H1 (cell line): Measurements from ENCODE around the gene CCR8. TPM values are rescaled to one million over a fixed set of nuclear protein-coding genes. Genes with fewer than 3 reads are reported as not detected.

Experiments
- CTCF ChIA-PET: fragments of 300-600 bp; sonication (Branson Sonifier 250); formaldehyde crosslinking; loops from one replicate; lab custom pipeline; 2021; ENCODE audit not compliant: partially characterized antibody; lab: Charles Lee
- POLR2A ChIA-PET: fragments of 300-600 bp; sonication (Branson Sonifier 250); formaldehyde crosslinking; loops from one replicate; lab custom pipeline; 2021; ENCODE audit warnings: inconsistent platforms; ENCODE audit not compliant: partially characterized antibody; lab: Charles Lee
- DNase-seq, 2 experiments: peaks; one replicate each; pipeline versions ENCODE4 v3.0.0 to v3.0.0-alpha.2; 2010 to 2022; ENCODE audit warnings: low spot score in 2 of 2, low read depth in 1 of 2, mixed read lengths in 1 of 2
- FAIRE-seq: peaks from 2 replicates; lab custom pipeline; 2011; peaks lifted over from hg19 to GRCh38; lab: Jason Lieb, UNC
- H2AFZ ChIP-seq: 2 replicates; pipeline ENCODE4 v1.8.1; 2012; ENCODE audit warnings: low read length, inconsistent platforms
- H2AK5ac ChIP-seq: 2 replicates; pipeline ENCODE4 v1.6.1; 2013; ENCODE audit warnings: low read depth, low read length
- H2BK120ac ChIP-seq: replicated peaks from 2 replicates; pipeline ENCODE3; 2013; ENCODE audit warnings: low read depth, low read length, inconsistent platforms
- H2BK12ac ChIP-seq: 2 replicates; pipeline ENCODE4 v1.6.1; 2013; ENCODE audit warnings: low read depth, low read length
- H2BK15ac ChIP-seq: 2 replicates; pipeline ENCODE4 v1.6.1; 2013; ENCODE audit warnings: low read length
- H2BK20ac ChIP-seq: 2 replicates; pipeline ENCODE4 v1.6.1; 2013; ENCODE audit warnings: low read length
- H2BK5ac ChIP-seq: 2 replicates; pipeline ENCODE4 v1.6.1; 2013; ENCODE audit warnings: low read depth, low read length
- H3K14ac ChIP-seq: 2 replicates; pipeline ENCODE4 v1.6.1; 2013; ENCODE audit warnings: inconsistent platforms; ENCODE audit not compliant: insufficient read length
- H3K18ac ChIP-seq: 2 replicates; pipeline ENCODE4 v1.6.1; 2013; ENCODE audit warnings: low read length; ENCODE audit errors: extremely low read depth
- H3K23ac ChIP-seq: 2 replicates; pipeline ENCODE4 v1.6.1; 2013; ENCODE audit warnings: inconsistent platforms; ENCODE audit not compliant: insufficient read length
- H3K23me2 ChIP-seq: 2 replicates; pipeline ENCODE4 v1.6.1; 2013; ENCODE audit warnings: low read depth, low read length
- H3K27ac ChIP-seq: 2 replicates; pipeline ENCODE4 v1.6.1; 2011; ENCODE audit warnings: low read depth, low read length, inconsistent platforms
- H3K27me3 ChIP-seq, 4 experiments: replicated peaks in 1 of 4; 1 replicate in 1 of 4; 2 replicates in 3 of 4; pipeline versions ENCODE4 v1.6.1 to v1.8.1; 2011 to 2013; ENCODE audit warnings: low read length in 3 of 4, mild to moderate bottlenecking in 3 of 4, inconsistent platforms in 2 of 4, mixed read lengths in 2 of 4, moderate library complexity in 1 of 4; ENCODE audit not compliant: control insufficient read depth in 3 of 4, insufficient read depth in 3 of 4; ENCODE audit errors: extremely low read depth in 1 of 4
- H3K36me3 ChIP-seq, 4 experiments: 2 replicates each; pipeline versions ENCODE4 v1.6.1 to v1.8.1; 2011 to 2013; ENCODE audit warnings: mild to moderate bottlenecking in 4 of 4, low read length in 3 of 4, moderate library complexity in 2 of 4, control low read depth in 1 of 4, inconsistent platforms in 1 of 4; ENCODE audit not compliant: insufficient read depth in 4 of 4, control insufficient read depth in 2 of 4
- H3K4ac ChIP-seq: replicated peaks from 2 replicates; pipeline ENCODE3; 2013; ENCODE audit warnings: low read length, low read depth, mixed read lengths, inconsistent platforms; ENCODE audit not compliant: insufficient read length
- H3K4me1 ChIP-seq, 4 experiments: replicated peaks in 1 of 4; 1 replicate in 1 of 4; 2 replicates in 3 of 4; pipeline versions ENCODE4 v1.6.1 to v1.8.1; 2011 to 2013; ENCODE audit warnings: low read length in 3 of 4, inconsistent platforms in 2 of 4, mixed read lengths in 1 of 4; ENCODE audit not compliant: insufficient read depth in 4 of 4, control insufficient read depth in 3 of 4
- H3K4me2 ChIP-seq, 2 experiments: 2 replicates each; pipeline versions ENCODE4 v1.6.1 to v1.8.1; 2011 to 2013; ENCODE audit warnings: low read depth in 2 of 2, low read length in 2 of 2, control low read depth in 1 of 2, inconsistent platforms in 1 of 2, mild to moderate bottlenecking in 1 of 2; ENCODE audit not compliant: insufficient read depth in 1 of 2
- H3K4me3 ChIP-seq, 4 experiments: fragments of 200-600, 300-600 bp in 1 of 4; sonication (generic), shearing (Covaris generic), sonication (Bioruptor Twin) in 1 of 4; 2 replicates each; pipeline versions ENCODE4 v1.5.1 to v1.8.1; 2011 to 2016; ENCODE audit warnings: low read length in 4 of 4, low read depth in 3 of 4, control low read depth in 2 of 4, inconsistent platforms in 2 of 4, mild to moderate bottlenecking in 2 of 4, mixed read lengths in 1 of 4, moderate library complexity in 1 of 4; ENCODE audit not compliant: insufficient read depth in 2 of 4; ENCODE audit errors: extremely low read depth in 1 of 4
- H3K56ac ChIP-seq: replicated peaks from 2 replicates; pipeline ENCODE3; 2013; ENCODE audit warnings: low read depth, mild to moderate bottlenecking, mixed read lengths, low read length, inconsistent platforms; ENCODE audit not compliant: insufficient read length
- H3K79me1 ChIP-seq: 2 replicates; pipeline ENCODE4 v1.6.1; 2013; ENCODE audit warnings: low read depth, low read length, control low read depth
- H3K79me2 ChIP-seq, 2 experiments: 2 replicates each; pipeline versions ENCODE4 v1.6.1 to v1.8.1; 2012 to 2013; ENCODE audit warnings: low read length in 2 of 2, mild to moderate bottlenecking in 2 of 2, inconsistent platforms in 1 of 2; ENCODE audit not compliant: insufficient read depth in 2 of 2, control insufficient read depth in 1 of 2
- H3K9ac ChIP-seq, 4 experiments: replicated peaks in 1 of 4; 1 replicate in 1 of 4; 2 replicates in 3 of 4; pipeline versions ENCODE4 v1.6.1 to v1.8.1; 2011 to 2013; ENCODE audit warnings: low read depth in 3 of 4, low read length in 3 of 4, control low read depth in 2 of 4, mild to moderate bottlenecking in 2 of 4, moderate library complexity in 2 of 4, inconsistent platforms in 1 of 4; ENCODE audit errors: extremely low read depth in 1 of 4
- H3K9me3 ChIP-seq, 2 experiments: 2 replicates each; pipeline versions ENCODE4 v1.6.1 to v1.8.1; 2012 to 2013; ENCODE audit warnings: mild to moderate bottlenecking in 2 of 2, moderate library complexity in 2 of 2, control low read depth in 1 of 2, inconsistent platforms in 1 of 2, low read depth in 1 of 2, low read length in 1 of 2, mixed read lengths in 1 of 2; ENCODE audit not compliant: insufficient read depth in 2 of 2
- H4K20me1 ChIP-seq, 2 experiments: replicated peaks in 1 of 2; 2 replicates each; pipeline versions ENCODE3 to v1.8.1; 2011 to 2013; ENCODE audit warnings: inconsistent platforms in 2 of 2, low read length in 2 of 2, mild to moderate bottlenecking in 1 of 2; ENCODE audit not compliant: insufficient read depth in 2 of 2, control insufficient read depth in 1 of 2
- H4K5ac ChIP-seq: 2 replicates; pipeline ENCODE4 v1.6.1; 2013; ENCODE audit warnings: low read length, low read depth, mixed read lengths, inconsistent platforms; ENCODE audit not compliant: insufficient read length
- H4K8ac ChIP-seq: 2 replicates; pipeline ENCODE4 v1.8.0; 2013; ENCODE audit warnings: mild to moderate bottlenecking, moderate library complexity, low read length, inconsistent platforms; ENCODE audit not compliant: insufficient read depth; ENCODE audit errors: extremely low read depth
- H4K91ac ChIP-seq: replicated peaks from 2 replicates; pipeline ENCODE3; 2013; ENCODE audit warnings: low read length, mixed read lengths, inconsistent platforms; ENCODE audit not compliant: insufficient read length
- KDM5A ChIP-seq: fragments of 200-600 bp; IDR thresholded peaks from 2 replicates; pipeline ENCODE4 v1.7.1; 2012; ENCODE audit warnings: mild to moderate bottlenecking, low read length, inconsistent platforms, mixed read lengths
- TBP ChIP-seq: IDR thresholded peaks from 2 replicates; pipeline ENCODE4 v1.6.1; 2011; ENCODE audit warnings: low read depth, low read length, improper control_type of control experiment
- polyA plus RNA-seq, 7 experiments: library from polyadenylated mRNA; depleted of rRNA in 3 of 7; stranded (reverse) in 5 of 7; unstranded in 2 of 7; fragments of >200 nt in 5 of 7; fragments of 200-250 nt in 2 of 7; gene quantifications; 1 replicate in 5 of 7; 2 replicates in 1 of 7; 4 replicates in 1 of 7; pipeline versions ENCODE4 v1.2.1 to v1.2.3, GENCODE V29; 2011 to 2013; ENCODE audit warnings: missing spikeins in 2 of 7, mixed read lengths in 2 of 7
- total RNA-seq: library from RNA; stranded (reverse); fragmentation: NEBNext Ultra II Directional; extraction: Animal tissue kit (Norgen Biotek cat#: 25700); gene quantifications from 2 replicates; pipeline ENCODE4 v1.2.1, GENCODE V29; 2021

CCR8 gene
- total and polyA plus RNA-seq, 2 of the 8 experiments (the other 6 are each of a cell fraction or from before 2014, with no cell fraction given): 0.35 TPM; not detected in 1

DNA sequence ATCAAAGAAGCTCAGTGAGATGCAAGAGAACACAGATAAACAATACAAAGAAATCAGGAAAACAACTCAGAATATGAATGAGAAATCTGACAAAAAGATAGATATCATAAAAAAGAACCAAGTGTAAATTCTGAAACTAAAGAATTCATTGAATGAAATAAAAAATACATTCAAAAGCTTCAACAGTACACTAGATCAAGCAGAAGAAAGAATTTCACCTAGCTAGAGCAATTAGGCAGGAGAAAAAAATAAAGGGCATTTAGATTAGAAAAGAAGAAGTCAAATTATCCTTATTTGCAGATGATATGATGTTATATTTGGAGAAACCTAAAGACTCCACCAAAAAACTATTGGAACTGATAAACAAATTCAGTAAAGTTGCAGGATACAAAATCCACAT, 30.2 kb upstream of the CCR8 start:
- Histone ChIP-seq H3K9ac (no peak overlapping the region), H3K27me3 (no peaks in the 10 kb centered on the region; a peak in 1 of 7 replicates), H4K91ac (no peak overlapping the region), H2BK20ac (no peak overlapping the region), H3K4ac (no peak overlapping the region), H3K14ac (no peak overlapping the region), H3K23ac (no peak overlapping the region), H2BK12ac (no peak overlapping the region), H2AK5ac (no peak overlapping the region), H4K20me1 (no peaks in the 10 kb centered on the region), H3K56ac (no peak overlapping the region), H3K4me3 (no peak overlapping the region), H3K18ac (no peak overlapping the region), H3K23me2 (no peaks in the 10 kb centered on the region; the same call in 1 of the 2 replicates), H3K36me3 (no peaks in the 10 kb centered on the region), H3K79me1 (no peaks in the 10 kb centered on the region), H4K8ac (no peak overlapping the region), H2AFZ (no peak overlapping the region), H3K9me3 (peaks cover 0 to 3% of the 10 kb centered on the region in 2 experiments; a peak in 1 of 4 replicates), H3K27ac (no peak overlapping the region), H3K79me2 (no peaks in the 10 kb centered on the region), H3K4me1 (no peaks in the 10 kb centered on the region; a peak in 2 of 7 replicates), H3K4me2 (no peak overlapping the region), H2BK120ac (no peak overlapping the region), H4K5ac (no peak overlapping the region), H2BK5ac (no peak overlapping the region), H2BK15ac (no peak overlapping the region)
- ChIA-PET CTCF (interaction anchor here (1.2 to 30.1 kb wide), 4 partner anchors 8 to 177 kb away, joined by 3 to 767 read pairs (median 332); partner anchors contain the start of gene XIRP1), POLR2A (no interaction called here)
- DNase-seq (no peak), FAIRE-seq (no peak)
- TF ChIP-seq TBP: no peak
- no peak for TF ChIP-seq KDM5A
